H1 (cell line): ENCODE data around the gene COCH. TPM values are rescaled to one million over a fixed set of nuclear protein-coding genes. Genes with fewer than 3 reads are reported as not detected.

Experiments used
- CTCF ChIA-PET: fragments of 300-600 bp; sonication (Branson Sonifier 250); formaldehyde crosslinking; loops from one replicate; lab custom pipeline; 2021; ENCODE audit not compliant: partially characterized antibody; lab: Charles Lee
- POLR2A ChIA-PET: fragments of 300-600 bp; sonication (Branson Sonifier 250); formaldehyde crosslinking; loops from one replicate; lab custom pipeline; 2021; ENCODE audit warnings: inconsistent platforms; ENCODE audit not compliant: partially characterized antibody; lab: Charles Lee
- DNase-seq, 2 experiments: peaks; one replicate each; pipeline versions ENCODE4 v3.0.0 to v3.0.0-alpha.2; 2010 to 2022; ENCODE audit warnings: low spot score in 2 of 2, low read depth in 1 of 2, mixed read lengths in 1 of 2
- FAIRE-seq: peaks from 2 replicates; lab custom pipeline; 2011; peaks lifted over from hg19 to GRCh38; lab: Jason Lieb, UNC
- H2AFZ ChIP-seq: 2 replicates; pipeline ENCODE4 v1.8.1; 2012; ENCODE audit warnings: low read length, inconsistent platforms
- H2AK5ac ChIP-seq: 2 replicates; pipeline ENCODE4 v1.6.1; 2013; ENCODE audit warnings: low read depth, low read length
- H2BK120ac ChIP-seq: replicated peaks from 2 replicates; pipeline ENCODE3; 2013; ENCODE audit warnings: low read depth, low read length, inconsistent platforms
- H2BK12ac ChIP-seq: 2 replicates; pipeline ENCODE4 v1.6.1; 2013; ENCODE audit warnings: low read depth, low read length
- H2BK15ac ChIP-seq: 2 replicates; pipeline ENCODE4 v1.6.1; 2013; ENCODE audit warnings: low read length
- H2BK20ac ChIP-seq: 2 replicates; pipeline ENCODE4 v1.6.1; 2013; ENCODE audit warnings: low read length
- H2BK5ac ChIP-seq: 2 replicates; pipeline ENCODE4 v1.6.1; 2013; ENCODE audit warnings: low read depth, low read length
- H3K14ac ChIP-seq: 2 replicates; pipeline ENCODE4 v1.6.1; 2013; ENCODE audit warnings: inconsistent platforms; ENCODE audit not compliant: insufficient read length
- H3K18ac ChIP-seq: 2 replicates; pipeline ENCODE4 v1.6.1; 2013; ENCODE audit warnings: low read length; ENCODE audit errors: extremely low read depth
- H3K23ac ChIP-seq: 2 replicates; pipeline ENCODE4 v1.6.1; 2013; ENCODE audit warnings: inconsistent platforms; ENCODE audit not compliant: insufficient read length
- H3K23me2 ChIP-seq: 2 replicates; pipeline ENCODE4 v1.6.1; 2013; ENCODE audit warnings: low read depth, low read length
- H3K27ac ChIP-seq: 2 replicates; pipeline ENCODE4 v1.6.1; 2011; ENCODE audit warnings: low read depth, low read length, inconsistent platforms
- H3K27me3 ChIP-seq, 4 experiments: replicated peaks in 1 of 4; 1 replicate in 1 of 4; 2 replicates in 3 of 4; pipeline versions ENCODE4 v1.6.1 to v1.8.1; 2011 to 2013; ENCODE audit warnings: low read length in 3 of 4, mild to moderate bottlenecking in 3 of 4, inconsistent platforms in 2 of 4, mixed read lengths in 2 of 4, moderate library complexity in 1 of 4; ENCODE audit not compliant: control insufficient read depth in 3 of 4, insufficient read depth in 3 of 4; ENCODE audit errors: extremely low read depth in 1 of 4
- H3K36me3 ChIP-seq, 4 experiments: 2 replicates each; pipeline versions ENCODE4 v1.6.1 to v1.8.1; 2011 to 2013; ENCODE audit warnings: mild to moderate bottlenecking in 4 of 4, low read length in 3 of 4, moderate library complexity in 2 of 4, control low read depth in 1 of 4, inconsistent platforms in 1 of 4; ENCODE audit not compliant: insufficient read depth in 4 of 4, control insufficient read depth in 2 of 4
- H3K4ac ChIP-seq: replicated peaks from 2 replicates; pipeline ENCODE3; 2013; ENCODE audit warnings: low read length, low read depth, mixed read lengths, inconsistent platforms; ENCODE audit not compliant: insufficient read length
- H3K4me1 ChIP-seq, 4 experiments: replicated peaks in 1 of 4; 1 replicate in 1 of 4; 2 replicates in 3 of 4; pipeline versions ENCODE4 v1.6.1 to v1.8.1; 2011 to 2013; ENCODE audit warnings: low read length in 3 of 4, inconsistent platforms in 2 of 4, mixed read lengths in 1 of 4; ENCODE audit not compliant: insufficient read depth in 4 of 4, control insufficient read depth in 3 of 4
- H3K4me2 ChIP-seq, 2 experiments: 2 replicates each; pipeline versions ENCODE4 v1.6.1 to v1.8.1; 2011 to 2013; ENCODE audit warnings: low read depth in 2 of 2, low read length in 2 of 2, control low read depth in 1 of 2, inconsistent platforms in 1 of 2, mild to moderate bottlenecking in 1 of 2; ENCODE audit not compliant: insufficient read depth in 1 of 2
- H3K4me3 ChIP-seq, 4 experiments: fragments of 200-600, 300-600 bp in 1 of 4; sonication (generic), shearing (Covaris generic), sonication (Bioruptor Twin) in 1 of 4; 2 replicates each; pipeline versions ENCODE4 v1.5.1 to v1.8.1; 2011 to 2016; ENCODE audit warnings: low read length in 4 of 4, low read depth in 3 of 4, control low read depth in 2 of 4, inconsistent platforms in 2 of 4, mild to moderate bottlenecking in 2 of 4, mixed read lengths in 1 of 4, moderate library complexity in 1 of 4; ENCODE audit not compliant: insufficient read depth in 2 of 4; ENCODE audit errors: extremely low read depth in 1 of 4
- H3K56ac ChIP-seq: replicated peaks from 2 replicates; pipeline ENCODE3; 2013; ENCODE audit warnings: low read depth, mild to moderate bottlenecking, mixed read lengths, low read length, inconsistent platforms; ENCODE audit not compliant: insufficient read length
- H3K79me1 ChIP-seq: 2 replicates; pipeline ENCODE4 v1.6.1; 2013; ENCODE audit warnings: low read depth, low read length, control low read depth
- H3K79me2 ChIP-seq, 2 experiments: 2 replicates each; pipeline versions ENCODE4 v1.6.1 to v1.8.1; 2012 to 2013; ENCODE audit warnings: low read length in 2 of 2, mild to moderate bottlenecking in 2 of 2, inconsistent platforms in 1 of 2; ENCODE audit not compliant: insufficient read depth in 2 of 2, control insufficient read depth in 1 of 2
- H3K9ac ChIP-seq, 4 experiments: replicated peaks in 1 of 4; 1 replicate in 1 of 4; 2 replicates in 3 of 4; pipeline versions ENCODE4 v1.6.1 to v1.8.1; 2011 to 2013; ENCODE audit warnings: low read depth in 3 of 4, low read length in 3 of 4, control low read depth in 2 of 4, mild to moderate bottlenecking in 2 of 4, moderate library complexity in 2 of 4, inconsistent platforms in 1 of 4; ENCODE audit errors: extremely low read depth in 1 of 4
- H3K9me3 ChIP-seq, 2 experiments: 2 replicates each; pipeline versions ENCODE4 v1.6.1 to v1.8.1; 2012 to 2013; ENCODE audit warnings: mild to moderate bottlenecking in 2 of 2, moderate library complexity in 2 of 2, control low read depth in 1 of 2, inconsistent platforms in 1 of 2, low read depth in 1 of 2, low read length in 1 of 2, mixed read lengths in 1 of 2; ENCODE audit not compliant: insufficient read depth in 2 of 2
- H4K20me1 ChIP-seq, 2 experiments: replicated peaks in 1 of 2; 2 replicates each; pipeline versions ENCODE3 to v1.8.1; 2011 to 2013; ENCODE audit warnings: inconsistent platforms in 2 of 2, low read length in 2 of 2, mild to moderate bottlenecking in 1 of 2; ENCODE audit not compliant: insufficient read depth in 2 of 2, control insufficient read depth in 1 of 2
- H4K5ac ChIP-seq: 2 replicates; pipeline ENCODE4 v1.6.1; 2013; ENCODE audit warnings: low read length, low read depth, mixed read lengths, inconsistent platforms; ENCODE audit not compliant: insufficient read length
- H4K8ac ChIP-seq: 2 replicates; pipeline ENCODE4 v1.8.0; 2013; ENCODE audit warnings: mild to moderate bottlenecking, moderate library complexity, low read length, inconsistent platforms; ENCODE audit not compliant: insufficient read depth; ENCODE audit errors: extremely low read depth
- H4K91ac ChIP-seq: replicated peaks from 2 replicates; pipeline ENCODE3; 2013; ENCODE audit warnings: low read length, mixed read lengths, inconsistent platforms; ENCODE audit not compliant: insufficient read length
- CEBPB ChIP-seq: IDR thresholded peaks from 2 replicates; pipeline ENCODE4 v1.6.1; 2012; ENCODE audit warnings: low read depth, low read length
- CHD2 ChIP-seq: IDR thresholded peaks from 2 replicates; pipeline ENCODE4 v1.6.1; 2012; ENCODE audit warnings: low read length, improper control_type of control experiment
- CTBP2 ChIP-seq: IDR thresholded peaks from 2 replicates; pipeline ENCODE4 v1.7.0; 2011; ENCODE audit warnings: borderline replicate concordance, mild to moderate bottlenecking, moderate library complexity, mixed read lengths, low read length; ENCODE audit not compliant: insufficient read depth, insufficient read length
- FOSL1 ChIP-seq: IDR thresholded peaks from 2 replicates; pipeline ENCODE4 v1.6.1; 2011; ENCODE audit warnings: mild to moderate bottlenecking, low read depth, low read length, moderate library complexity; ENCODE audit not compliant: insufficient read depth
- GTF2F1 ChIP-seq: IDR thresholded peaks from 2 replicates; pipeline ENCODE4 v1.6.1; 2012; ENCODE audit warnings: low read depth, low read length, improper control_type of control experiment, borderline replicate concordance
- HDAC2 ChIP-seq, 2 experiments: fragments of 300-600 bp in 1 of 2; sonication (generic) in 1 of 2; IDR thresholded peaks; 2 replicates each; pipeline ENCODE4 v1.6.1; 2011 to 2012; ENCODE audit warnings: low read depth in 2 of 2, low read length in 2 of 2, mild to moderate bottlenecking in 2 of 2, moderate library complexity in 2 of 2, borderline replicate concordance in 1 of 2, inconsistent platforms in 1 of 2
- KDM4A ChIP-seq: IDR thresholded peaks from one replicate; pipeline ENCODE4 v1.7.1; 2012; ENCODE audit warnings: low read depth, mild to moderate bottlenecking, moderate library complexity, low read length, inconsistent platforms; ENCODE audit not compliant: severe bottlenecking
- PHF8 ChIP-seq: fragments of 200-600 bp; sonication (generic); conservative IDR thresholded peaks from 2 replicates; pipeline ENCODE4 v1.7.1; 2012; ENCODE audit warnings: low read depth, mild to moderate bottlenecking, inconsistent platforms, low read length, moderate library complexity
- POLR2A ChIP-seq, 2 experiments: IDR thresholded peaks; 1 replicate in 1 of 2; 2 replicates in 1 of 2; pipeline ENCODE4 v1.6.1; 2011; ENCODE audit warnings: low read depth in 2 of 2, low read length in 2 of 2, mild to moderate bottlenecking in 2 of 2; ENCODE audit errors: control extremely low read depth in 1 of 2
- POLR2AphosphoS5 ChIP-seq: IDR thresholded peaks from 2 replicates; pipeline ENCODE4 v1.6.1; 2011; ENCODE audit warnings: low read depth, low read length
- POU5F1 ChIP-seq: IDR thresholded peaks from 2 replicates; pipeline ENCODE4 v1.6.1; 2011; ENCODE audit warnings: low read depth, mild to moderate bottlenecking, low read length, moderate library complexity
- polyA plus RNA-seq, 7 experiments: library from polyadenylated mRNA; depleted of rRNA in 3 of 7; stranded (reverse) in 5 of 7; unstranded in 2 of 7; fragments of >200 nt in 5 of 7; fragments of 200-250 nt in 2 of 7; gene quantifications; 1 replicate in 5 of 7; 2 replicates in 1 of 7; 4 replicates in 1 of 7; pipeline versions ENCODE4 v1.2.1 to v1.2.3, GENCODE V29; 2011 to 2013; ENCODE audit warnings: missing spikeins in 2 of 7, mixed read lengths in 2 of 7
- total RNA-seq: library from RNA; stranded (reverse); fragmentation: NEBNext Ultra II Directional; extraction: Animal tissue kit (Norgen Biotek cat#: 25700); gene quantifications from 2 replicates; pipeline ENCODE4 v1.2.1, GENCODE V29; 2021
- TF ChIP-seq, protein P1 (sequence below): IDR thresholded peaks from 2 replicates; pipeline ENCODE4 v1.6.1; 2012; ENCODE audit warnings: inconsistent platforms

Gene COCH
- total and polyA plus RNA-seq, 2 of the 8 experiments (the other 6 are each of a cell fraction or from before 2014, with no cell fraction given), result 12.9 to 30.8 TPM

DNA sequence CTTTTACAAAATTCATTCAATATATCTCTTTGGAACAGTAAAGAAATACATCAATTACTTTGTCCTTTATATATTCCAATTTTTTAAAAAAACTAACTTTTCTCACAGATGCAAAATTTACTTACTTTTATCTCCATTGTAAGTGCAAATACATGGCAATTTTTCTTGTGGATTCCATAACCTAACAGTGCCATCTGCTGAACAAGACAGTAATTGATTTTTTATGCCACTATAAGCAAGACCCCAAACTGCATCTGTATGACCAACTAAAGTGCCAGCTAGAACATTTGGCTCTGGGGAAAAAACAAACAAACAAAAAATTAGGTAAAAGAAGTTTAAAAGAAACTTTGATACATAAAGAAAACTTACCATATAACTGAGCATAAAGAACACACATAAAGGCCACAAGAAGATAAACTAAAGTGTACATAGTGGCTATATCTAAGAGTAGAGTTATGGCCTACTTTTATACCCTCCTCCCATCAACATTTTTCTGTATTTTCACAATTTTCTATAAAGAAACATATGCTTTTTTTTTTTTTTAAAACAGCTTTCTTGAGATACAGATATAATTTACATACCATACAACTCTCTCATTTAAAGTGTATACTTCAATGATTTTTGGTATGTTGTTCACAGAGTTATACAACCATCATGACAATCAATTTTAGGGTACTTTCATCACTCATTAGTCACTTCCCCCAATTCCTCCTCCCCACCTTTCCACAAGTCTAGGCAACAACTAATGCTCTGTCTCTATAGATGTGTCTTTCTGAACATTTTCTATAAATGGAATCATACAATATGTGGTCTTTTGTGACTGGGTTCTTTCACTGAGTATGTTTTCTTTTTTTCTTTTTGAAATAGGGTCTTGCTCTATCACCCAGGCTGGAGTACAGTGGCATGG is 32.6 kb downstream of the COCH start:
- no peaks in the 10 kb centered on the region for H3K27me3 ChIP-seq
- peaks cover 0 to 52% (median 5%) of the 10 kb centered on the region in 4 experiments; a peak in 5 of 8 replicates for H3K36me3 ChIP-seq
- no peak overlapping the region for H3K56ac ChIP-seq
- no peak for DNase-seq
- no peak overlapping the region for H3K27ac ChIP-seq
- H3K4me1 ChIP-seq, result no peaks in the 10 kb centered on the region
- H3K9me3 ChIP-seq, result no peaks in the 10 kb centered on the region
- no peak overlapping the region for H2BK5ac ChIP-seq
- H3K14ac ChIP-seq, result no peak overlapping the region
- no peak overlapping the region for H2AFZ ChIP-seq
- H4K5ac ChIP-seq, result no peak overlapping the region
- no peak overlapping the region for H3K23ac ChIP-seq
- ChIA-PET POLR2A (interaction anchor here (0.7 kb wide), 1 partner anchor 289 kb away, joined by 3 read pairs; no protein-coding TSS in a partner anchor), CTCF (interaction anchor here (1.1 to 1.3 kb wide), 2 partner anchors 27 to 150 kb away, joined by 4 to 6 read pairs; no protein-coding TSS in a partner anchor)
- no peak overlapping the region for H3K9ac ChIP-seq
- H4K20me1 ChIP-seq, result no peaks in the 10 kb centered on the region
- no peak overlapping the region for H2BK12ac ChIP-seq
- no peaks in the 10 kb centered on the region for H3K23me2 ChIP-seq
- no peak overlapping the region for H2BK20ac ChIP-seq
- no peak overlapping the region for H2BK15ac ChIP-seq
- no peak for FAIRE-seq
- no peaks in the 10 kb centered on the region for H3K79me1 ChIP-seq
- no peak overlapping the region for H3K4me2 ChIP-seq
- no peaks in the 10 kb centered on the region for H3K79me2 ChIP-seq
- no peak overlapping the region for H3K18ac ChIP-seq
- H3K4ac ChIP-seq, result no peak overlapping the region
- H2AK5ac ChIP-seq, result no peak overlapping the region
- H4K91ac ChIP-seq, result no peak overlapping the region
- H4K8ac ChIP-seq, result no peak overlapping the region
- H3K4me3 ChIP-seq, result no peak overlapping the region
- H2BK120ac ChIP-seq, result no peak overlapping the region
- TF ChIP-seq PHF8 (no peak), KDM4A (no peak), POU5F1 (no peak), CHD2 (no peak), POLR2A (IDR thresholded peaks at IDR 0.05; ENCODE audit: control extremely low read depth in 1 of 2, low read depth in 2 of 2, low read length in 2 of 2) (no peak), CTBP2 (no peak), GTF2F1 (no peak), POLR2AphosphoS5 (no peak), CEBPB (no peak), HDAC2 (IDR thresholded peaks at IDR 0.05; ENCODE audit: borderline replicate concordance in 1 of 2, low read depth in 2 of 2, low read length in 2 of 2) (no peak), FOSL1 (no peak)
- TF ChIP-seq, protein P1, sequence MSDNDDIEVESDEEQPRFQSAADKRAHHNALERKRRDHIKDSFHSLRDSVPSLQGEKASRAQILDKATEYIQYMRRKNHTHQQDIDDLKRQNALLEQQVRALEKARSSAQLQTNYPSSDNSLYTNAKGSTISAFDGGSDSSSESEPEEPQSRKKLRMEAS, result no peak
